Measurements from ENCODE around the gene MAD1L1. TPM values are rescaled to one million over a fixed set of nuclear protein-coding genes. Genes with fewer than 3 reads are reported as not detected.
A peak's percentile ranks its signal among the peaks of the same experiment; 100 is the strongest.

MAD1L1 gene
- total and polyA plus RNA-seq, 7 donors = 11.7 to 17.5 (median 15.6) TPM

DNA sequence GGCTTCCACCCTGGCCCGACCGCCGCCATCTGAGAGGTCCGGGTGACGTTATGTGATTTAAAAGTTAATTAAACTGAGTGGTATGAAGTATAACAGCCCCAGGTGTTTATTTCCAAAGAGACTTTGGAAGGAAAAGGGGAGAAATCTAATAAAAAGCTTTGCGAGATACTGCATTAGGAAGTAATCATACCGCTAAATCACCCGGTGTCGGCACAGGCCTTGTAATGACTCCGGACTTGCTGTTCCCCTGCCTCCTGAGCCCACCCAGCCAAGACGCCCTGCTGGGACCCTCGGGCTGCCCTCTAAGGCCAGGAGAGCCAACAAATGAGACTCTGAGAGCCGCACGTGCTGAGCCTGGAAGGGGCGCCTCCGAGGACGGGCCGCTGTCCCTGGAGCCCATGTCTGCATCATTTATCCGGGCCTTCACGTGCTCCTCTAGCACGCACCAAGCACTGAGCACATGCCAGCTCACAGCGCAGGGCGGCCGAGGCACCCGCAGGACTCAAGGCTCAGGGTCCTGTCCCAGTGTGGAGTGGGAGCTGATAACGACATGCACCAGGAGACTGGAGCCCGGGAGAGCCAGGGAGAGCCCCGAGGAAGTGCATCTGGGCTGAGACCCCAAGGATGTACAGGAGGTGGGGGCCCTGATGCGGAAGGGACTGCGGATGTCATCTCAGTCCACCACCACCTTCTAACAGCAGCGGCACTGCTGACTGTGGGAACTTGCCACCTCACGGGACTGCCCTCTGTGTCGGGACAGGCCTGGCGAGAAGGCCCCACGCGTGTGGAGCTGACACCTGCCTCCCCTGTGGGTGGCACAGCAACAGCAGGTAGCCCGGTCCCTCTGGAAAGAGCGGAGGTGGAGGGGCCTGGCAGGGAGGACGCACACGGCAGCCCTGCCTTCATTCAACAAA lies 380.0 kb downstream of the MAD1L1 start:
- ATAC-seq (peak in 3 of 4 donors; percentile 3 to 48 (median 3)), DNase-seq (peak; percentile 13 to 43)
- Histone ChIP-seq H3K4me1 (peaks cover 12% of the 10 kb centered on the region), H3K36me3 (ENCODE audit: insufficient read depth in 1 of 2, low read depth in 1 of 2) (no peaks in the 10 kb centered on the region), H3K9me3 (no peaks in the 10 kb centered on the region), H3K27me3 (ENCODE audit: insufficient read depth in 3 of 3, low read length in 2 of 3) (no peaks in the 10 kb centered on the region), H3K27ac (peak overlapping the region; percentile 55), H3K4me3 (no peak overlapping the region)
- WGBS, 3 donors = 77 to 87% (median 83%) methylated on average over 40 of the region's 40 CpGs
- TF ChIP-seq CTCF (IDR thresholded peaks at IDR 0.05) = no peak
- intact Hi-C loops (cut with DNase I) = loop anchor here in 1 of 2 donors (5.0 kb wide), 1 partner anchor 1035 kb away; no protein-coding TSS in a partner anchor

- DNase-seq = peak; percentile 22 to 60
- Histone ChIP-seq H3K36me3 (ENCODE audit: insufficient read depth in 1 of 2, low read depth in 1 of 2) (no peaks in the 10 kb centered on the region), H3K4me1 (peaks cover 12% of the 10 kb centered on the region), H3K9me3 (no peaks in the 10 kb centered on the region), H3K27me3 (ENCODE audit: insufficient read depth in 3 of 3, low read length in 2 of 3) (no peaks in the 10 kb centered on the region), H3K4me3 (no peak overlapping the region), H3K27ac (no peak overlapping the region)
- TF ChIP-seq CTCF (IDR thresholded peaks at IDR 0.05) = no peak
- intact Hi-C loops (cut with DNase I) = loop anchor here in 1 of 2 donors (5.0 kb wide), 1 partner anchor 1035 kb away; no protein-coding TSS in a partner anchor
- peak; percentile 40 to 70 (median 48) for ATAC-seq
- WGBS, 3 donors = 70 to 77% (median 73%) methylated on average over 26 of the region's 26 CpGs
Measured at GRCh38 chr7:1851721-1852516, 380.8 kb downstream of the MAD1L1 start.

DNA sequence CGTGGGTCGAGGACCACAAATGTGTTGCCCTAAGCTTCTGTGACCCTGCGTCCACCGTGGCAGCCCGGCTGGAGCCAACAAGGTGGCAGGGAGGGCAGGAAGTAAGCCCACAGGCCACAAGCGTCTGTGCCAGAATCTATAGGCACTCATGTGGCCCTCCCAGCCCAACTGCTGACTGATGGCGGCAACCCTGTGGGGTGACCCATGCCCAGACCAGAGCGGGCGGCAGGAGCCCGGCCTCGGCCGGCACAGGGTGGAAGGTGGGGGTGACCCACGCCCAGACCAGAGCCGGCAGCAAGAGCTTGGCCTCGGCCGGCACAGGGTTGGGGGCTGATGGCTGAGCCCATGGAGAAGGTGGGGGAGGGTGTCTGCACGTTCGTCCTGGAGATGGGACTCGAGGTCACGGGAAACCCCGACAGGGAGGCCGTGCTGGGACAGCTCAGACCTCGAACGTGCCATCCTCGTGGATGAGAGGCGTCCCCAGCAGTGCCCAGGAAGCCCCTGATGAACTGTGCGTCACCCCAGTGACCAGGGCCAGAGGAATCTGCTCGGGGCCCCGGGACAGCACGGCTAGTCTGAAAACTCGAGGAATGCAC lies 381.7 kb downstream of the MAD1L1 start:
- 76 to 85% (median 83%) methylated on average over 27 to 31 of the region's 31 CpGs for WGBS, 3 donors
- Histone ChIP-seq H3K9me3 (no peaks in the 10 kb centered on the region), H3K27me3 (ENCODE audit: insufficient read depth in 3 of 3, low read length in 2 of 3) (no peaks in the 10 kb centered on the region), H3K4me3 (no peak overlapping the region), H3K4me1 (peaks cover 12% of the 10 kb centered on the region), H3K36me3 (ENCODE audit: insufficient read depth in 1 of 2, low read depth in 1 of 2) (no peaks in the 10 kb centered on the region), H3K27ac (no peak overlapping the region)
- TF ChIP-seq CTCF (IDR thresholded peaks at IDR 0.05) = no peak
- ATAC-seq (no peak), DNase-seq (peak in 1 of 2 donors; percentile 9)
- intact Hi-C loops (cut with DNase I) = loop anchor here in 1 of 2 donors (5.0 kb wide), 1 partner anchor 1034 kb away; no protein-coding TSS in a partner anchor

DNA sequence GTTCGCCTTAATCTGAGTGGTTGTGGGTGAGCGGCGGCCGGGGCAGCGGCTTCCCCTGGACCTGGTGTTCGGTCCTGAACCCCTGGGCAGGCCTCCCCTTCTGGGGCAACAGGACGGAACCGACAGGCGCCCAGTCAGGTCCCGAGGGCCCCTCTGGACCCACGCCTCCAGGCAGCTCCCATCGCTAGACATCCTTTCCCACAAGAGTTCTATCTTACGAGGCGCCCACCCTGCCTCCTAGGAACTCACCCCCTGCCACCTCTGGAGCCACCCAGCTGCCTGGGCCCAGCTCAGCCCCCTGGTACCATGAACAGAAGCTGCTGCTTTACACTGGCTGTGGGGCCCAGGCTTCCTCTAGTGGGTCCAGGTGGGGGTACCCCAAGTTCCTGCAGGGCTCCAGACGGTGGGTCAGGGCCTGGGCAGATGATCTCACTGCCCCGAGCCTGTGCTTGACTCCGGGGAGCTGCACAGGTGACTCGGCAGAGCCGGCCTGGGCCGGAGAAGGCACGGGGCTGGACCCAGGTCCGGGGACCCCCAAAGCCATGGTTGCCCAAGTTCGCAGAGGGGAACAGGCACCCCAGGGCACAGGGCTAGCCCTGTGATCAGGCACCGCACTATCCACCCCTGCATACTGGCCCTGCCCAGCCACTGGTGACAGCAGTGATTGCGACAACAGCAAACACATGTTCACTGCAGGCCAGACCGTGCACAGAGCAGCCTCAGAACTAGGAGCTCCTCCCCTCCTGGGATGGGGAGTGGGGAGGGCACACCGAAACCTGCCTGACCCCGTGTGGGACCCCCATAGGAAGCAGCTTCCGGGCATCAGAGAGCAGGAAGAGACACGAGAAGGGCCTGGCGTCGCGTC lies 382.4 kb downstream of the MAD1L1 start:
- no peaks in the 10 kb centered on the region for H3K27me3 ChIP-seq (ENCODE audit: insufficient read depth in 3 of 3, low read length in 2 of 3)
- H3K9me3 ChIP-seq = no peaks in the 10 kb centered on the region
- intact Hi-C loops (cut with DNase I) = loop anchor here in 1 of 2 donors (5.0 kb wide), 1 partner anchor 1033 kb away; no protein-coding TSS in a partner anchor
- no peak overlapping the region for H3K4me3 ChIP-seq
- no peak overlapping the region for H3K27ac ChIP-seq
- 93 to 94% (median 94%) methylated on average over 32 to 33 of the region's 33 CpGs for WGBS, 3 donors
- H3K4me1 ChIP-seq = peaks cover 12% of the 10 kb centered on the region
- no peak for ATAC-seq
- peak; percentile 11 to 45 for DNase-seq
- H3K36me3 ChIP-seq (ENCODE audit: insufficient read depth in 1 of 2, low read depth in 1 of 2) = no peaks in the 10 kb centered on the region
- no peak for TF ChIP-seq CTCF (IDR thresholded peaks at IDR 0.05)
